ENCODE results near the gene TP53TG5. TPM values are rescaled to one million over a fixed set of nuclear protein-coding genes. Genes with fewer than 3 reads are reported as not detected.

TP53TG5 gene
- total RNA-seq, 4 donors from 2014 or later: not detected

DNA sequence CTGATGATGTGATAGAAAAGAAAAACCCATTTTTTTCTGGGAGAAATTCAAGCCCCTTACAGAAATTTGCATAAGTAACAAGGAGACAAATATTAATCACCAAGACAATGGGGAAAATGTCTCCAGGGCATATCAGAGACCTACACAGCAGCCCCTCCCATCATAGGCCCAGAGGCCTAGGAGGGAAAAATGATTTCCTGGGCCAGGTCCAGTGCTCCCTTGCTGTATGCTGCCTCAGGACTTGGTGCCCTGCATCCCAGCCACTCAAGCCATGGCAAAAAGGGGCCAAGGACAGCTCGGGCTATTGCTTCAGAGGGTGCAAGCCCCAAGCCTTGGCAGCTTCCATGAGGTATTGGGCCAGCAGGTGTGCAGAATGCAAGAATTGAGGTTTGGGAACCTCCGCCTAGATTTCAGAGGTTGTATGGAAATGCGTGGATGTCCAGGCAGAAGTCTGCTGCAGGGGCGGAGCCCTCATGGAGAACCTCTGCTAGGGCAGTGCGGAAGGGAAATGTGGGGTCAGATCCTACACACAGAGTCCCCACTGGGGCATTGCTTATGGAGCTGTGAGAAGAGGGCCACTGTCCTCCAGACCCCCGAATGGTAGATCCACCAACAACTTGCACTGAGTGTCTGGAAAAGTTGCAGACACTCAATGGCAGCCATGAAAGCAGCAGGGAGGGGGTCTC is 22.4 kb upstream of the TP53TG5 start:
- no peak for DNase-seq
- Histone ChIP-seq H3K27me3 (no peaks in the 10 kb centered on the region), H3K4me1 (peaks cover 0 to 3% (median under 1%) of the 10 kb centered on the region in 4 donors), H3K36me3 (no peaks in the 10 kb centered on the region), H3K4me3 (no peak overlapping the region), H3K27ac (no peak overlapping the region), H3K9me3 (peaks cover 0 to 15% (median 3%) of the 10 kb centered on the region in 4 donors)
- no peak for TF ChIP-seq POLR2A (IDR thresholded peaks at IDR 0.05)

- Histone ChIP-seq H3K9me3 (peaks cover 0 to 15% (median 3%) of the 10 kb centered on the region in 4 donors), H3K4me1 (no peaks in the 10 kb centered on the region), H3K27me3 (no peaks in the 10 kb centered on the region), H3K4me3 (no peak overlapping the region), H3K27ac (no peak overlapping the region), H3K36me3 (no peaks in the 10 kb centered on the region)
- DNase-seq: no peak
- TF ChIP-seq, protein P1, sequence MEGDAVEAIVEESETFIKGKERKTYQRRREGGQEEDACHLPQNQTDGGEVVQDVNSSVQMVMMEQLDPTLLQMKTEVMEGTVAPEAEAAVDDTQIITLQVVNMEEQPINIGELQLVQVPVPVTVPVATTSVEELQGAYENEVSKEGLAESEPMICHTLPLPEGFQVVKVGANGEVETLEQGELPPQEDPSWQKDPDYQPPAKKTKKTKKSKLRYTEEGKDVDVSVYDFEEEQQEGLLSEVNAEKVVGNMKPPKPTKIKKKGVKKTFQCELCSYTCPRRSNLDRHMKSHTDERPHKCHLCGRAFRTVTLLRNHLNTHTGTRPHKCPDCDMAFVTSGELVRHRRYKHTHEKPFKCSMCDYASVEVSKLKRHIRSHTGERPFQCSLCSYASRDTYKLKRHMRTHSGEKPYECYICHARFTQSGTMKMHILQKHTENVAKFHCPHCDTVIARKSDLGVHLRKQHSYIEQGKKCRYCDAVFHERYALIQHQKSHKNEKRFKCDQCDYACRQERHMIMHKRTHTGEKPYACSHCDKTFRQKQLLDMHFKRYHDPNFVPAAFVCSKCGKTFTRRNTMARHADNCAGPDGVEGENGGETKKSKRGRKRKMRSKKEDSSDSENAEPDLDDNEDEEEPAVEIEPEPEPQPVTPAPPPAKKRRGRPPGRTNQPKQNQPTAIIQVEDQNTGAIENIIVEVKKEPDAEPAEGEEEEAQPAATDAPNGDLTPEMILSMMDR (IDR thresholded peaks at IDR 0.05): no peak
- TF ChIP-seq POLR2A (IDR thresholded peaks at IDR 0.05): no peak
Measured at GRCh38 chr20:45399018-45399417, 20.9 kb upstream of the TP53TG5 start.

DNA sequence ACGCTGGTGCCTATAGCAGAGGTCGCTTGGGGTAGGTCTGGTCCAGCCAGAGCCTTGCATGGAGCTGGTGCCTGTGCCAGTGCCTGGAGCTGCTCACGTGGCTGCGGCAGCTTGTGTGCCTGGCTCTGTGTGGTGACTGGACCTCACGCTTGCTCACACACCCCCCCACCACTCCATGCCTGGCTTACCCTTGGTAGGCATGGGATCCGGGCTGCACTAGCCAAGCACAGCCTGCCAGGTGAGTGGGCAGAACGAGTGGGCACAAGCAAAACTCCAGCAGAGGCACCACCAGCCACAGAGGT is 16.9 kb upstream of the TP53TG5 start:
- no peaks in the 10 kb centered on the region for H3K4me1 ChIP-seq
- H3K36me3 ChIP-seq: no peaks in the 10 kb centered on the region
- no peak overlapping the region for H3K4me3 ChIP-seq
- H3K27me3 ChIP-seq: no peaks in the 10 kb centered on the region
- TF ChIP-seq, protein P1 (IDR thresholded peaks at IDR 0.05): no peak
- no peak for TF ChIP-seq POLR2A (IDR thresholded peaks at IDR 0.05)
- no peak for DNase-seq
- peaks cover 0 to 2% (median 0%) of the 10 kb centered on the region in 4 donors for H3K9me3 ChIP-seq
- H3K27ac ChIP-seq: no peak overlapping the region

- DNase-seq: no peak
- no peaks in the 10 kb centered on the region for H3K27me3 ChIP-seq
- TF ChIP-seq, protein P1 (IDR thresholded peaks at IDR 0.05): no peak
- TF ChIP-seq POLR2A (IDR thresholded peaks at IDR 0.05): no peak
- no peak overlapping the region for H3K27ac ChIP-seq
- H3K9me3 ChIP-seq: no peaks in the 10 kb centered on the region
- no peaks in the 10 kb centered on the region for H3K36me3 ChIP-seq
- H3K4me1 ChIP-seq: no peaks in the 10 kb centered on the region
- H3K4me3 ChIP-seq: no peak overlapping the region
Measured at GRCh38 chr20:45394221-45395113, 16.3 kb upstream of the TP53TG5 start.

DNA sequence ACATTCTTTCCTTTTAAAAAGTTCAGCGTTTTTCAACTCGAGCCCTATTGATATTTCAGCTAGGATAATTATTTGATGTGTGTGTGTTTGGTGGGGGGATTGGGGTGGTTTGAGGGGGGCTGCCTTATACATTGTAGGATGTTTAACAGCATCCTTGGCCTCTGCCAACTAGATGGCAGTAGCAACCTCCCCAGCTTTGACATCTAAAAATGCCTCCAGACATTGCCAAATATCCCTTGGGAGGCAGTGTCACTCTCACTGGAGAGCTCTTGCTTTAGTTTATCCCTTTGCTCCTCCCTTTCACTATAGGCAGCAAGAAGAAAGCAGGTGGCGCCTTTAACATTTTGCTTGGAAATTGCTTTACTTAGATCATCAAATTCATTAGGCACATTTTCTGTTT is 14.6 kb upstream of the TP53TG5 start:
- Histone ChIP-seq H3K27ac (no peak overlapping the region), H3K36me3 (no peaks in the 10 kb centered on the region), H3K4me3 (no peak overlapping the region), H3K27me3 (no peaks in the 10 kb centered on the region), H3K4me1 (no peaks in the 10 kb centered on the region), H3K9me3 (no peaks in the 10 kb centered on the region)
- TF ChIP-seq, protein P1 (IDR thresholded peaks at IDR 0.05): no peak
- no peak for TF ChIP-seq POLR2A (IDR thresholded peaks at IDR 0.05)
- no peak for DNase-seq

GRCh38 chr20:45391559-45391958 is 13.4 kb upstream of the TP53TG5 start:
- no peak overlapping the region for H3K4me3 ChIP-seq
- H3K9me3 ChIP-seq: no peaks in the 10 kb centered on the region
- H3K4me1 ChIP-seq: no peaks in the 10 kb centered on the region
- no peaks in the 10 kb centered on the region for H3K36me3 ChIP-seq
- TF ChIP-seq POLR2A (IDR thresholded peaks at IDR 0.05): no peak
- TF ChIP-seq, protein P1 (IDR thresholded peaks at IDR 0.05): no peak
- DNase-seq: no peak
- H3K27me3 ChIP-seq: no peaks in the 10 kb centered on the region
- H3K27ac ChIP-seq: no peak overlapping the region

Measured in Peyer's patch (tissue), 4 donors.